Body of pancreas (tissue), 4 donors: Measurements from ENCODE around the gene DMRT2.
A peak's percentile ranks its signal among the peaks of the same experiment; 100 is the strongest.

Experiments used
- CTCF ChIP-seq, 7 experiments: fragments of 450-650 bp in 4 of 7; fragments of 200-600 bp in 3 of 7; sonication (generic) in 3 of 7; IDR thresholded peaks; one replicate each; pipeline ENCODE4 v1.5.1; 2016 to 2019; ENCODE audit warnings: antibody characterized with exemption in 7 of 7
- POLR2A ChIP-seq, 3 donors: fragments of 450-650 bp; IDR thresholded peaks; one replicate each; pipeline ENCODE4 v1.6.1; 2016; ENCODE audit warnings: antibody characterized with exemption in 3 of 3, mild to moderate bottlenecking in 2 of 3

GRCh38 chr9:1100945-1101344 lies 50.8 kb downstream of the DMRT2 start:
- TF ChIP-seq CTCF (IDR thresholded peaks at IDR 0.05) (peak; percentile 37 to 73 (median 61)), POLR2A (IDR thresholded peaks at IDR 0.05) (no peak)
